Measurements from ENCODE around the gene FTH1. TPM values are rescaled to one million over a fixed set of nuclear protein-coding genes. Genes with fewer than 3 reads are reported as not detected.

FTH1 gene
- total and polyA plus RNA-seq, 2 of the 13 experiments (the other 11 are each of a cell fraction or from before 2014, with no cell fraction given) = 607 to 760 TPM

DNA sequence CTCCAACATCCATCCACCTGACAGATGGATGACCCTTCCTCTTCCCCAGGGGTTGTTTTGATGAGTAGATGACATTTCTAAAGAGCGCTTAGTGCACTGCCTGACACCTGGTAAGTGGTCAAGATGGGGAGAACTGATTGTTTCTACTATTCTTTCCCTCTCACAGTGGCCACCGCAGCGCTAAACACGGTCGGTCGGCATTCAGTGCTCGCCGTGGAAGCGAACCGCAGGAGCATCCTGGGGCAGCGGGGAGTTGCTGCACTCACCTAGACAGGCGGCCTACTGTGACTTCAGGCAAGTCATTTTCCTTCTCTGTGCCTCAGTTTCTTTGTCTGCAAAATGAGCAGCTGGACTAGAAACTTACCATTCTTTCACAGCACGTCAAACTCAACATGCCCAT lies 22.2 kb downstream of the FTH1 start:
- no peak overlapping the region for H3K4me3 ChIP-seq (replicated peaks in 1 of 3; ENCODE audit: insufficient read depth in 1 of 3, low read depth in 2 of 3, low read length in 3 of 3)
- no peaks in the 10 kb centered on the region for H3K36me3 ChIP-seq (replicated peaks in 1 of 2; ENCODE audit: control insufficient read depth in 1 of 2, insufficient read depth in 2 of 2, low read length in 2 of 2)
- 43% methylated on average over 13 of the region's 13 CpGs for WGBS (ENCODE audit: low lambda C conversion rate)
- H3K79me2 ChIP-seq (ENCODE audit: insufficient read depth, low read length) = no peaks in the 10 kb centered on the region
- ChIA-PET CTCF (ENCODE audit: low intra/inter-chr PET ratio, low total read pairs) (interaction anchor here (4.9 kb wide), 1 partner anchor 47 kb away, joined by 124 read pairs; no protein-coding TSS in a partner anchor), POLR2A (interaction anchor here (1.4 to 2.1 kb wide), 2 partner anchors 23 to 46 kb away, joined by 5 to 7 read pairs; no protein-coding TSS in a partner anchor)
- H3K4me1 ChIP-seq (ENCODE audit: insufficient read depth, low read length) = peaks cover 20% of the 10 kb centered on the region; the same call in 1 of the 2 replicates
- no peaks in the 10 kb centered on the region for H4K20me1 ChIP-seq (ENCODE audit: insufficient read depth, low read length)
- no peak overlapping the region for H3K27ac ChIP-seq (ENCODE audit: extremely low read length, insufficient read depth, low read length)
- ATAC-seq (no peak), DNase-seq (ENCODE audit: low spot score) (no peak), FAIRE-seq (no peak)
- H3K4me2 ChIP-seq (ENCODE audit: low read depth, low read length) = no peak overlapping the region
- BruUV-seq (replicated peaks) = no TSS peak
- intact Hi-C loops (cut with micrococcal nuclease; ENCODE audit: unreplicated experiment) (loop anchor here (5.0 kb wide), 1 partner anchor 162 kb away; no protein-coding TSS in a partner anchor), in situ Hi-C loops (cut with HindIII; ENCODE audit: extremely low pct_ligation_motif_present, low pct_unique_long_range_greater_than_20kb) (loop anchor here (5.0 kb wide), 2 partner anchors 48 to 112 kb away; no protein-coding TSS in a partner anchor)
- H3K27me3 ChIP-seq (ENCODE audit: control insufficient read depth in 1 of 2, insufficient read depth in 2 of 2, low read length in 2 of 2) = peaks cover 1 to 19% of the 10 kb centered on the region in 2 experiments; a peak in 3 of 5 replicates
- TF ChIP-seq SETDB1 (CRISPR knock-in tag; IDR thresholded peaks at IDR 0.05; ENCODE audit: borderline replicate concordance) (no peak), MEIS1 (CRISPR knock-in tag; IDR thresholded peaks at IDR 0.05; ENCODE audit: borderline replicate concordance) (no peak), DMAP1 (CRISPR knock-in tag; IDR thresholded peaks at IDR 0.05) (no peak)
- TF ChIP-seq, protein P1, sequence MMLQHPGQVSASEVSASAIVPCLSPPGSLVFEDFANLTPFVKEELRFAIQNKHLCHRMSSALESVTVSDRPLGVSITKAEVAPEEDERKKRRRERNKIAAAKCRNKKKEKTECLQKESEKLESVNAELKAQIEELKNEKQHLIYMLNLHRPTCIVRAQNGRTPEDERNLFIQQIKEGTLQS (CRISPR knock-in tag; IDR thresholded peaks at IDR 0.05) = no peak
- no peaks in the 10 kb centered on the region for H3K9me3 ChIP-seq (ENCODE audit: low read length)
- H3K9ac ChIP-seq (ENCODE audit: insufficient read depth, low read depth, low read length) = no peak overlapping the region
- no peak overlapping the region for H2AFZ ChIP-seq (ENCODE audit: low read length)

DNA sequence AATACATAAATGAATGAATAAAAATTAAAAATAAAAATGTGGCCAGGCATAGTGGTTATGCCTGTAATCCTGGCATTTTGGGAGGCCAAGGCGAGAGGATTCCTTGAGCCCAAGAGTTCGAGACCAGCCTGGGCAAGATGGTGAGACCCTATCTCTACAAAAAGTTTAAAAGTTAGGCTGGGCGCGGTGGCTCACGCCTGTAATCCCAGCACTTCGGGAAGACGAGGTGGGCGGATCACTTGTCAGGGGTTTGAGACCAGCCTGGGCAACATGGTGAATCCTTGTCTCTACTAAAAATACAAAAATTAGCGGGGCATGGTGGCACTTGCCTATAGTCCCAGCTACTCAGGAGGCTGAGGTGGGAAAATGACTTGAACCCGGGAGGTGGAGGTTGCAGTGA lies 27.0 kb downstream of the FTH1 start:
- peaks cover 1 to 11% of the 10 kb centered on the region in 2 experiments; a peak in 3 of 5 replicates for H3K27me3 ChIP-seq (ENCODE audit: control insufficient read depth in 1 of 2, insufficient read depth in 2 of 2, low read length in 2 of 2)
- H3K4me2 ChIP-seq (ENCODE audit: low read depth, low read length) = no peak overlapping the region
- no peaks in the 10 kb centered on the region for H3K4me1 ChIP-seq (ENCODE audit: insufficient read depth, low read length)
- no peaks in the 10 kb centered on the region for H3K79me2 ChIP-seq (ENCODE audit: insufficient read depth, low read length)
- no peaks in the 10 kb centered on the region for H4K20me1 ChIP-seq (ENCODE audit: insufficient read depth, low read length)
- ATAC-seq (no peak), DNase-seq (ENCODE audit: low spot score) (no peak), FAIRE-seq (no peak)
- TF ChIP-seq, protein P2, sequence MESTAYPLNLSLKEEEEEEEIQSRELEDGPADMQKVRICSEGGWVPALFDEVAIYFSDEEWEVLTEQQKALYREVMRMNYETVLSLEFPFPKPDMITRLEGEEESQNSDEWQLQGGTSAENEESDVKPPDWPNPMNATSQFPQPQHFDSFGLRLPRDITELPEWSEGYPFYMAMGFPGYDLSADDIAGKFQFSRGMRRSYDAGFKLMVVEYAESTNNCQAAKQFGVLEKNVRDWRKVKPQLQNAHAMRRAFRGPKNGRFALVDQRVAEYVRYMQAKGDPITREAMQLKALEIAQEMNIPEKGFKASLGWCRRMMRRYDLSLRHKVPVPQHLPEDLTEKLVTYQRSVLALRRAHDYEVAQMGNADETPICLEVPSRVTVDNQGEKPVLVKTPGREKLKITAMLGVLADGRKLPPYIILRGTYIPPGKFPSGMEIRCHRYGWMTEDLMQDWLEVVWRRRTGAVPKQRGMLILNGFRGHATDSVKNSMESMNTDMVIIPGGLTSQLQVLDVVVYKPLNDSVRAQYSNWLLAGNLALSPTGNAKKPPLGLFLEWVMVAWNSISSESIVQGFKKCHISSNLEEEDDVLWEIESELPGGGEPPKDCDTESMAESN (CRISPR knock-in tag; conservative IDR thresholded peaks at IDR 0.05) = no peak
- TF ChIP-seq SMARCC2 (IDR thresholded peaks at IDR 0.05) = no peak
- TF ChIP-seq, protein P3, sequence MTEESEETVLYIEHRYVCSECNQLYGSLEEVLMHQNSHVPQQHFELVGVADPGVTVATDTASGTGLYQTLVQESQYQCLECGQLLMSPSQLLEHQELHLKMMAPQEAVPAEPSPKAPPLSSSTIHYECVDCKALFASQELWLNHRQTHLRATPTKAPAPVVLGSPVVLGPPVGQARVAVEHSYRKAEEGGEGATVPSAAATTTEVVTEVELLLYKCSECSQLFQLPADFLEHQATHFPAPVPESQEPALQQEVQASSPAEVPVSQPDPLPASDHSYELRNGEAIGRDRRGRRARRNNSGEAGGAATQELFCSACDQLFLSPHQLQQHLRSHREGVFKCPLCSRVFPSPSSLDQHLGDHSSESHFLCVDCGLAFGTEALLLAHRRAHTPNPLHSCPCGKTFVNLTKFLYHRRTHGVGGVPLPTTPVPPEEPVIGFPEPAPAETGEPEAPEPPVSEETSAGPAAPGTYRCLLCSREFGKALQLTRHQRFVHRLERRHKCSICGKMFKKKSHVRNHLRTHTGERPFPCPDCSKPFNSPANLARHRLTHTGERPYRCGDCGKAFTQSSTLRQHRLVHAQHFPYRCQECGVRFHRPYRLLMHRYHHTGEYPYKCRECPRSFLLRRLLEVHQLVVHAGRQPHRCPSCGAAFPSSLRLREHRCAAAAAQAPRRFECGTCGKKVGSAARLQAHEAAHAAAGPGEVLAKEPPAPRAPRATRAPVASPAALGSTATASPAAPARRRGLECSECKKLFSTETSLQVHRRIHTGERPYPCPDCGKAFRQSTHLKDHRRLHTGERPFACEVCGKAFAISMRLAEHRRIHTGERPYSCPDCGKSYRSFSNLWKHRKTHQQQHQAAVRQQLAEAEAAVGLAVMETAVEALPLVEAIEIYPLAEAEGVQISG (CRISPR knock-in tag; IDR thresholded peaks at IDR 0.05) = no peak
- POLR2A ChIA-PET = no interaction called here
- H3K27ac ChIP-seq (ENCODE audit: extremely low read length, insufficient read depth, low read length) = no peak overlapping the region
- H3K36me3 ChIP-seq (replicated peaks in 1 of 2; ENCODE audit: control insufficient read depth in 1 of 2, insufficient read depth in 2 of 2, low read length in 2 of 2) = no peaks in the 10 kb centered on the region
- intact Hi-C loops (cut with micrococcal nuclease; ENCODE audit: unreplicated experiment) = no loop called here
- in situ Hi-C loops (cut with HindIII; ENCODE audit: extremely low pct_ligation_motif_present, low pct_unique_long_range_greater_than_20kb) = no loop called here
- H2AFZ ChIP-seq (ENCODE audit: low read length) = no peak overlapping the region
- H3K4me3 ChIP-seq (replicated peaks in 1 of 3; ENCODE audit: insufficient read depth in 1 of 3, low read depth in 2 of 3, low read length in 3 of 3) = no peak overlapping the region
- H3K9me3 ChIP-seq (ENCODE audit: low read length) = no peaks in the 10 kb centered on the region
- H3K9ac ChIP-seq (ENCODE audit: insufficient read depth, low read depth, low read length) = no peak overlapping the region
- CTCF ChIA-PET (ENCODE audit: low intra/inter-chr PET ratio, low total read pairs) = no interaction called here
- no TSS peak for BruUV-seq (replicated peaks)
- 63% methylated on average over 10 of the region's 10 CpGs for WGBS (ENCODE audit: low lambda C conversion rate)

Measured in HepG2 (cell line).